GM18870 (cell line): ENCODE measurements around the gene LTBP1.
"Not testable (repeated sequence)": the region's sequence is repeated elsewhere in the genome, so short reads cannot be mapped to it uniquely, and the experiment has no call there.

Experiments used
- ATAC-seq: cut with Tn5 transposase; IDR thresholded peaks from one replicate; pipeline ENCODE4 v1.9.1; 2021; ENCODE audit warnings: moderate library complexity; ENCODE audit not compliant: unreplicated experiment

LTBP1 gene, protein sequence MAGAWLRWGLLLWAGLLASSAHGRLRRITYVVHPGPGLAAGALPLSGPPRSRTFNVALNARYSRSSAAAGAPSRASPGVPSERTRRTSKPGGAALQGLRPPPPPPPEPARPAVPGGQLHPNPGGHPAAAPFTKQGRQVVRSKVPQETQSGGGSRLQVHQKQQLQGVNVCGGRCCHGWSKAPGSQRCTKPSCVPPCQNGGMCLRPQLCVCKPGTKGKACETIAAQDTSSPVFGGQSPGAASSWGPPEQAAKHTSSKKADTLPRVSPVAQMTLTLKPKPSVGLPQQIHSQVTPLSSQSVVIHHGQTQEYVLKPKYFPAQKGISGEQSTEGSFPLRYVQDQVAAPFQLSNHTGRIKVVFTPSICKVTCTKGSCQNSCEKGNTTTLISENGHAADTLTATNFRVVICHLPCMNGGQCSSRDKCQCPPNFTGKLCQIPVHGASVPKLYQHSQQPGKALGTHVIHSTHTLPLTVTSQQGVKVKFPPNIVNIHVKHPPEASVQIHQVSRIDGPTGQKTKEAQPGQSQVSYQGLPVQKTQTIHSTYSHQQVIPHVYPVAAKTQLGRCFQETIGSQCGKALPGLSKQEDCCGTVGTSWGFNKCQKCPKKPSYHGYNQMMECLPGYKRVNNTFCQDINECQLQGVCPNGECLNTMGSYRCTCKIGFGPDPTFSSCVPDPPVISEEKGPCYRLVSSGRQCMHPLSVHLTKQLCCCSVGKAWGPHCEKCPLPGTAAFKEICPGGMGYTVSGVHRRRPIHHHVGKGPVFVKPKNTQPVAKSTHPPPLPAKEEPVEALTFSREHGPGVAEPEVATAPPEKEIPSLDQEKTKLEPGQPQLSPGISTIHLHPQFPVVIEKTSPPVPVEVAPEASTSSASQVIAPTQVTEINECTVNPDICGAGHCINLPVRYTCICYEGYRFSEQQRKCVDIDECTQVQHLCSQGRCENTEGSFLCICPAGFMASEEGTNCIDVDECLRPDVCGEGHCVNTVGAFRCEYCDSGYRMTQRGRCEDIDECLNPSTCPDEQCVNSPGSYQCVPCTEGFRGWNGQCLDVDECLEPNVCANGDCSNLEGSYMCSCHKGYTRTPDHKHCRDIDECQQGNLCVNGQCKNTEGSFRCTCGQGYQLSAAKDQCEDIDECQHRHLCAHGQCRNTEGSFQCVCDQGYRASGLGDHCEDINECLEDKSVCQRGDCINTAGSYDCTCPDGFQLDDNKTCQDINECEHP (N-terminal part only)

DNA sequence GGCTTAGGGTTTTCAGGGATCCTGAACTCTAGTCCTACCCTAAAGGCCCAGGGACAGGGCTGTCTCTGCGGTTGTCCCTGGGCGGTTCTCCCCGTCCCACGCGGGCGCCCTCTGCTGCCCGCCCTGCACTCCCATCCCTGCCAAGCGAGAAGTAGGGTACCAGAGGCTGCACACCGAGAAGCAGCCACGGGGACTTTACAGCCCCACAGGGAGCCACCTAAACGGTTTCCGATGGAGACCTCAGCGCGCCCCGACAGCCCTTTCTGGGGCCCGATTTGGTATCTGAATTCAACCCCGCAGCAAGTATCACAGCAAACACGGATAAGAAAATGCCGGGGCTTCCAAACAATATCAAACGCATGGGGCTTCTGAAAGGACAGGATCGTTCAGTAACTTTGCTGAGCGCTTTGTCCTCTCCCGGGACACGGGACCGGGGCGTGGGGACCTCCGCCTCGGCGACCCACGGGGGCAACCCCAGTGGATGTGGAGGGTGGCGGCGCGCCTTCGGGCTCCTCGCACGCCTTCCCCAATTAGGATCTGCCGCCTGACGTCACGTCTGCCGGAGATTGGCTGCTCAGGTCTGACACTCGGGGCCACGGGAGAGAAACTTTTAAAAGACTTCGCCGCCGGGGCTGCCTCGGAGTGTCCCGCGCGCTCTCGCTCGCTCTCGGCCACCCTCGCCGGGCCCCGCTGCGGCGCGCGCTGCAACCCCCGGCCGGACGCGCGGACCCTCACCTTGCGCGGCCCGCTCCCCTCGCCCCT is at the start of gene LTBP1:
LTBP1 (plus strand) TSS at position 640 of the 762 bp plus-strand sequence. CDS start 372 bp downstream, outside the sequence.
- ATAC-seq: peak; percentile 56

DNA sequence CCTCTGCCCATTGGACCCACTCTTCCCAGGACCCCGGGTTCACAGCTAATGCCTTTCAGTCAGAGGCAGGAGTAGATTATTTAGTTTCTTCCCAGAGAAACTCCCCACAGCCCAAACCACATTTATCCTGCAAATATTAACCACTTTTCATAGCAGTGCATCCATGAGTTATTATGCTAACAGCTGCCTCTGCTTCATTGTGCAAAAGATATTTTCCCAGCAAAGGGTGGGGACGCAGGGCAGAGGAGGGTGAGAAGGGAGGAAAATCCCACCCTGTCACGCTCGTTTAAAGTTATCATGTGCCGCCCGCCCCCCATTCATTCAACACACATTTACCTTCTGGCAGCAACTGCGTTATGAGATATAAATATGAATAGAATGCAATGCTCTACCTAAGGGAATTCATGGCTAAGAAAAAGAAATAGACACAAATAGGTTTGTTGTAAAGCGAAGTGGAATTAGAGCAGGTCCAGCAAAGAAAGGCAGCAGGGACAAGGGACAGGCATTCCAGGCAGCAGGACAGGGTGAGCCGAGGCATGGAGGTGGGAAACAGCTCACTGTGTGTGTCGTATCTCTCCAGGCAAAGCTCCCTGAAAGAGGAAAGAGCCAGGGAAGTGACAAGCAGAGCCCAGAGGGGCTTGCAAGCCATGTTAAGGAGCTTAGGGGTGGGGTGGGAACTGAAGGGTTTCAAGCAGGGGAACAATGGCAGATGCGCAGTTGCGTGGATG is 46.3 kb upstream of the LTBP1 start:
- no peak for ATAC-seq

DNA sequence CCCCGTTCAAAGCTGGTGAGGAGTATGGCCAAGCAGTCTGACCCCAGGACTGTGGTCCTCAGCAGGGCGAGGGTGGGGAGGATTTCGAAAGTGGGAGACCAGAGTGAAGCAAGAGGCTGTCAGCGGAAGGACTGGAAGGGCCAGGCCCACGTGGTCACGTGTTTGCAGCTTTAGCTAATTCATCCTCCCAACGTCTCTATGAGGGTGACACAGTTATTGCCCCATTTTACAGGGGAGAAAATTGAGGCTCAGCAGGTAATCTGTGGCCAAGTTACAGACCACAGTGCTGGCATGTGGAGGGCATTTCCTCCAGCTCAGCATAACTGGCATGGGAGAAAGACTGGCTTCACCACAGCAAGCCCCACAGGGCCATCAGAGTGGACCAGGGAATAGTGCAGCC is 45.4 kb upstream of the LTBP1 start:
- ATAC-seq: no peak

DNA sequence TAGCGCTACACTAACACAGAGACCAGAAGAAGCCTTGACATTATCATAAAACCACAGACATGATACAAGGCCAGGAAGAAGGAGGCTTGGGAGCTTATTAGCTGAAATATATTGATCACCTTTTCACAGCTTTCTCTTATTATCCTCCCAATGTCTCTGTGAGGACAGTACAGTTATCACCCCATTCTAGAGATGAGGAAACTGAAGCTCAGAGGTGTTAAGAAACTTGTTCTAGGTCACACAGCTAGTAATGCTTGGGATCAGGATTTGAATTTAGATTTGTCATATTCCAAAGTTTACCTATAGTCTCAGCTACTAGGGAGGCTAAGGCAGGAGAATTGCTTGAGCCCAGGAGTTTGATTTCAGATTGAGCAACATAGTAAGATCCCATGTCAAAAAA is 44.6 kb upstream of the LTBP1 start:
- ATAC-seq: no peak

DNA sequence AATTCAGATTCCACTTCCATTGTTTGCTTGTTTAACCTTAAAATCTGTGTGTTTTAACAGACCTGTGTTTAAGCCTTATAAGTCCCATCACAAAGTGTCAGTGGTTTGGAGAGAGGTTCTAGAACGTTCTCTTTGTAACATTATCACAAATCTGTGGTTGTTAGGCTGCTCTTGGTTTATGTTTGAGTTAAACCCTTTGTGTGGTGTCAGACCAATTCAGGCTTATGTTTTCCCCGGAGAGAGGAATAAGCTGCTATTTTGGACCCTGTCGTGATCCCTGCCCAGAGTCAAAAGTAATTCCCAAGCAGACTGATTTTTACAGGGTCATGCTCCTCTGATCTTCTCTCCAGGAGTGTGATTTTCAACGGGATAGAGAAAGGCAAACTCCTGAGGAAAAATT is 43.8 kb upstream of the LTBP1 start:
- ATAC-seq: no peak

DNA sequence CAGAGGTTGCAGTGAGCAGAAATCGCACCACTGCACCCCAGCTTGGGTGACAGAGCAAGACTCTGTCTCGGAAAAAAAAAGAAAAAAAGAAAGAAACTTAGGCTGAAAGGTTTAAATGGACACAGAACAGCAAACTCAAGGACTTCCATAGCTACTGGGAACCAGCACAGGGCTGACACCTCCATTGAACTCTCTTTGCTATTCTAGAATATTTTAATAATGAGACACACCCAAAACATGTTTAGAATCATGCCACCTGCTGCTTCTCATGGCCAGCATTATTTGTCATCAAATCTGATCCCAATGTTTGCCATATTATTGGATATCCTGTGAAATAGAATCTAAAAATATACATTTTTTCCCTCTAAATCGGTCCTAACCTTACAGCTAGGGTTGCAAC is 42.7 kb upstream of the LTBP1 start:
- ATAC-seq: no peak

DNA sequence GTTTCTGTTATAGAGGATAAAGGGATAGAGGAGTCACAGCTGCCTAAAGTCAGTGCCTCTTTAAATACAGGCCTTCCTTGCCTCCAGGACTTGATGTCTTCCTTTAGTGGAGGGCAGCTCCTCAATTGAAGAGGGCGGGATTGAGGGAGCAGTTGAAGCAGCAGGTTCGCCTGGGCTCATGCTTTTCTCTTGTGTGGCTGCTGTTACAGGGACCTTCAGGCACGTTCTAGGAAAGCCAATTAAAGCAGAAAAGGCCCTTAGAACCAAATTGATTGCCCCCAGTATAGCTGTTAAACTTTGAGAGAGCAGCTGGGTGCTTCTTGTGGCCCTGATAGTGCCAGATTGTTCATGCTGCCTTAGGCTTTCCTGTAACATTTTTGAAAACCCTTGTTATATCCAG is 42.0 kb upstream of the LTBP1 start:
- no peak for ATAC-seq

DNA sequence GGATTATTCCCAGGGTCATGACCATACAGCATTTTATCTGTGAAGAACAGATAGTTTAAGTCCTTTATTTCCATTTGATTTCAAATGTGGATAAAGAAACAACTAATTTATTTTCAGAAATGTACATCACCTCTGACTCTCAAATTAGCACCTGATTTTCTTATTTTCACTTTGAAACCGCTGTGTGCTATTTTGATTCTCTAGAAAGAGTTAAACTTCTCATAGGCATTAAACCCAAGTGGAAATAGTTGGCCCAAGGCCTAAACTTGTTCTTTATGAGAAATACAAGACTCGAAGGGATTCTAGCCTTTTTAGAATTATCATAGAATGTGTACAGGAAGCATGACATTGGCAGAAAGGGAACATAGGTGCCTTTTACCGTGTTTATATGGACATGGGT is 41.5 kb upstream of the LTBP1 start:
- ATAC-seq: peak; percentile 47

DNA sequence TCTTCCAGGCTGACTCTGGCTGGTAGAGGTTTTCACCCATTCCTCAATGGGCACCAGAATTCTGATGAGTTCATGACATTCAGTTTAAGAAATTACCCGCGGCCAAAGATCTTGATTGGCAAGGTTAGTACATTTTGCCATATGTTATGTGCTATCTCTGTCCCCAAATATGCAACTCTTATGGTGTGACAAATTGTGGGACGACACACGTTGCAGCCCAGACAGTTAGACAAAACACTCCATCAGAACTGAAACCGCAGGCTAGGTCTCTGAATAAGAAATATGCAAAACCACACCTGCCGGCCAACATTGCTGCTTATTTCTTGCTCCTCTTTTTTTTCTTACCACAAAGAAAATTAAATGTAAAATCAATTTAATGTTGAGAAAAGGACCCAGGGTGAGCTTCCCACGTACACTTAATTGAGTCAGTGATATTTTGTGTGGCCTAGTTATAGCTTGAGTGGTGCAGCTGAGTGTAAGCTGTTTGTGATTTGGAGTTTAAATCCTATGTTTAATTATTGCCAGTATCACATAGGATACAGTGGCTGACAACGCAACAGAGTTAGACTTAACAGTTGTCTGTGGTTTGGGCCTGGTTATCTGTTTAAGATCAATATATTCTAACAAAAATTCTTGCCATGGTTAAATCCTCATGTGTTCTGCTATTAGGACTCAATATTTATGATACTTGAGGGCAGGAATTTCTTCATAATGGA is 35.7 kb upstream of the LTBP1 start:
- peak; percentile 92 for ATAC-seq

DNA sequence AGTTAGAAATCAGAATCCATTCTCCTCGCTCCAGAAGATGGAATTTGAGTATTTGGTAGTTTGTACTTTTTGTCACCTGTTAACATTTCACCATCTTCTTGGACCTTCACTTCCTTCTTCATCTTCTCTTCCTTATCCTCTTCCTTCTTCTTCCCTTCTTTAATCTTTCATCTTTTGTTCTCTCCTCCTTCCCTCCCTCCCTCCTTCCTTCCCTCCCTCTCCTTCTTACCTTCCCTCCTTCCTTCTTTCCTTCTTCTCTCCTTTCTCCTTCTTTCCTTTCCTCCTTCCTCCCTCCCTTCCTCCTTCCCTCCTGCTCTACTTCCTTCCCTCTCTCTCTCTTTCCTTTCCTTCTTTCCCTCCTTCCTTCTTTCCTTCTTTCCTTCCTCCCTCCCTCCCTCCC is 31.1 kb upstream of the LTBP1 start:
- no peak for ATAC-seq

DNA sequence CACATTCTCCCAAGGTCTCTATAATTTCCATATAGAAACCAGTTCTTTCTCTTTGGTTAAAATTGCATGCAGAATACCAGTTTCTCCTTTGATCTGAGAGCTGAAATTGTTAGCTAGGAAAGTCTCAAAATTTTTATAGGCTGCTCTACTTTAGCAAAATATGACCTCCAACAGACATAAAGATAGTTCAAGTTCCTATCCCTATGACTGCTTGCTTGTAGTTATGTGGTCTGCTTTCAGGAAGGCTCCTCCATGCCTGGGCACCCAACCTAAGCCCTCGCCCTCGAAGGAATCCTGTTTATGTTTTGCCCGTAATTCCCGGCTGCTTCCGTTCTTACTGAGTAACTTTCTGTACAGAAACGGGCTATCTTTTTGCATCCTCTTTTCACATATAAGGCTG is 28.0 kb upstream of the LTBP1 start:
- ATAC-seq: no peak

DNA sequence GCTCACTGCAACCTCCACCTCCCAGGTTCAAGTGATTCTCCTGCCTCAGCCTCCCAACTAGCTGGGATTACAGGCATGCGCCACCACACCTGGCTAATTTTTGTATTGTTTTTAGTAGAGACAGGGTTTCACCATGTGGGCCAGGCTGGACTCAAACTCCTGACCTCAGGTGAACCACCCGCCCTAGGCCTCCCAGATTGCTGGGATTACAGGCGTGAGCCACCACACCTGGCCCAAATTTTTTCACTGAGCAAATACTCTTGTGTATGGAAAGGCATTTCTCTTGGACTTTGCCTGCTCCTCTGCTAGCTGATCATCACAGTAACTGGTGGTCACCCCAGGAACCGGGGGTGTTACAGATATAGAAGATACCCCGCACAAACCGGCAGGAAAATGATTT is 26.9 kb upstream of the LTBP1 start:
- ATAC-seq: not testable (repeated sequence)

DNA sequence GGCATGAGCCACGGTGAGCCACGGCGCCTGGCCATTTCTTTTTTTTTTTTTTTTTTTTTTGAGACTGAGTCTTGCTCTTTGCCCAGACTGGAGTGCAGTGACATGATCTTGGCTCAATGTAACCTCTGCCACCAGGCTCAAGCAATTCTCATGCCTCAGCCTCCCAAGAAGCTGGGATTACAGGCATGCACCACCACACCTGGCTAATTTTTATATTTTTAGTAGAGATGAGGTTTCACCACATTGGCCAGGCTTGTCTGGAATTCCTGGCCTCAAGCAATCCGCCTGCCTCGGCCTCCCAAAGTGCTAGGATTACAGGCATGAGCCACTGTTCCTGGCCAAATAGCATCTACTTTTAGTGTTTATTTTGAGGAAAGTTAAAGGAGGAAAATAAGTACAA is 25.3 kb upstream of the LTBP1 start:
- not testable (repeated sequence) for ATAC-seq

DNA sequence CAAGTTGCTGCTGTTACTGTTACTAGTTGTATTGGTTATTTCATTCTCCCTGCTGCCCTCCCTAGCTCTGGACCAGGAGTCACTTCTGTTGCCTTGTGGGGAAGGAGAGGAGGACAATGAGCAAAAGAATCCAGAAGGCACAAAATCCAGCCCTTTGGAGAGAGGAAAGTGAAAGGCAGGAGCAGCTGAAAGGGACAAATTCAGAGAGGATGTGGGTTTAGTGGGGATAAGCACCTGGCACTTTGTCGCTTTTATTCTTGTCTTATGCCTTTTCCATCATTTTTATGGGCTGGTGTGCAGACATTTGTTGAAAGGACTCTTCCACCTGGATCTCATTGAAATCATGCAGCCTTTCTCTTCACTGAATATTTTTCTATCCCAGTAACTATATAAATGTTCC is 24.3 kb upstream of the LTBP1 start:
- no peak for ATAC-seq

DNA sequence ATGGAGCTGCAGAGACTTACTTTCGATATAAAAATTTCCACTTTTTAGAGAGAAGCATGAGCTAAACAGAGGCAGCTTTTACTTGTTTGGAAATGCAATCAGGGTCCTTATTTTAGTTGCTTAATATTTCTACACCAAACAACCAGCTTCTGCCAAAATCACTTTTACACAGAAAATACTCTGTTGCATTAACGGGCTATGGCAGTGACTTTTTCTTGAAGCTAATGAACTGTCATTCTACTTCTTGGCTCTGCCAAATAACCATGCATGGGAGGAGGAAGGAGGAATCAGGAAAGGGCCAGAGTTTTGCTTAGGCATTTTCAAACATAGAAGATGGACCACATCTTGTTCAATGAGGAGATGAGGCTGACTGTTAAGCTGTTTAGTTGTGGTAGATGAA is 23.6 kb upstream of the LTBP1 start:
- no peak for ATAC-seq

DNA sequence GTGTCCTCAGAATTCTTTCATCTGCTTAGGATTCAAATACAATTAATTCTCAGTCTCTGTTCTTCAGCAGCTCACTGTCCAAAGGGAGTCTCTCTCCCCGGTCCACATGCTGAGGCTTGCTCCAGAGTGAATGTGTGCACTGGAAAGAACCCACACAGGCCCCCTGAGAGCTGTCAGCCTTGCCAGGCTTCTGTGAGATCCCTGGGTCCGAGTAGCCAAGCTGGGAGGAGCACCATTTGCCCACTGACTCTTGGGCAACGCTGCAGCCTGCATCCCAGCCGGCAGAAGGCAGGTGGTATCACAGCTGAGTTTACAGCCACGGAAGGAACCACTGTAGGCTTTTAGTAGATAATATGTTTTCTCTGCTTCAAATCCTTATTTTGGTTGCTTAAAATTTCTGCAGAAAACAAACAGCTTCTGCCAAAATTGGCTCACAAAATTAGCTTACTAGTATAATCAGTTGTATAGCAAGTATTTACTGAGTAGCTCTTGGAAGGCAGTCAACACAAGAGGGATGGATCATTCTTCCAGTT is 21.4 kb upstream of the LTBP1 start:
- no peak for ATAC-seq

DNA sequence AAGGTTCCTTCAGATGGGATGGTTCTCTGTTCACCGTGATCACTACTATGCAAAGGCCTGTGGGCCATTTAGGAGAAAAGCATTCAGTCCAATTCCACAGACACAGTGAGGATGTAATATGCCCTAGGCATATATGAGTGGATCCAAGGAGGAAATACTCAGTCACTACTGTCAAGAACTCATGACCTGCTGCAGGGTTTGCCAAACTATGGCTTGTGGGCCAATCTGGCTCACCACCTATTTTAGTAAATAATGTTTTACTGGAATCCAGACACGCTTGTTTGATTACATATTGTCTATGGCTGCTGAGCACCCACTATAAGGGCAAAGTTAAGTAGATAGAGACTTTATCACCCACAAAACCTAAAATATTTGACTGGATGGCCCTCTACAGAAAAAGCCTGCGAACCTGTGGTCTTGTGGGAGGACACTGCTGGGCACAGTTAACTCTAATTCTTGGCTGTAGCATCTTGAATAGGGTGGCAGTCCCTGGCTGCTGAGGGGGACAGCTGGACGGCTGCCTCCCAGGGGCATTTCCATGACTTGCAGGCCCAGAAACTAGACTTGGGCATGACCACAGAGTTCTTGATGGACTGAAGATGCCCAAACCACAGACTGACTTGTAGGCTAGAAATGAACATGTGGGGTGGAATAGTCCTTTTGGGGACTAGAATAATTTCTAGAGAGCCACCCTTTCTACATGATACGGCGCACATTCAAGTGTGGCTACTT is 20.6 kb upstream of the LTBP1 start:
- ATAC-seq: no peak

DNA sequence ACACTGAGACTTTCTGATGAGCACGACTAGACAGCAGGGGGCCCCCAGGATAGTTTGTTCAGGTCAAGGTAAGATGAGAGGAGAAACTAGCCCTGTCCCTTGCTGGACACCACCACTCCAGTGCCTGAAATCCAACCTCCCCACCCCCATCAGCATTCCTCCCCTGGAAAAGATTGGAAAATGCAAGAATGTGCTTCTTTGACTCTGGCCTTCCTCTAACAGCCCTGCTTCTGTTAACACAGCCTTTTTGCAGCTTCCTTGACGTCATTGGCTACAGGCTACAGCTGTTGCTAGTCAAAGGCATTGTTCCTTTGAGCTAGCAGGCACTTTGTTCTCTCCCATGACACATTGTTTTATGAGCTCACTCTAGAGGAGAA is 20.1 kb upstream of the LTBP1 start:
- no peak for ATAC-seq
